SK-N-MC (cell line): ENCODE measurements around the gene ZNF740.

Experiments
- EZH2 ChIP-seq: fragments of 200-600 bp; sonication (generic); IDR thresholded peaks from one replicate; pipeline ENCODE4 v1.6.1; 2017; ENCODE audit warnings: antibody characterized with exemption
- FOXP2 ChIP-seq: optimal IDR thresholded peaks from 2 replicates; pipeline ENCODE3; 2011; ENCODE audit warnings: mild to moderate bottlenecking, moderate library complexity; ENCODE audit not compliant: insufficient read depth; ENCODE audit errors: extremely low read length, control extremely low read depth
- POLR2AphosphoS5 ChIP-seq: IDR thresholded peaks from 2 replicates; pipeline ENCODE4 v1.6.1; 2012; ENCODE audit warnings: mild to moderate bottlenecking, low read depth, low read length, borderline replicate concordance

DNA sequence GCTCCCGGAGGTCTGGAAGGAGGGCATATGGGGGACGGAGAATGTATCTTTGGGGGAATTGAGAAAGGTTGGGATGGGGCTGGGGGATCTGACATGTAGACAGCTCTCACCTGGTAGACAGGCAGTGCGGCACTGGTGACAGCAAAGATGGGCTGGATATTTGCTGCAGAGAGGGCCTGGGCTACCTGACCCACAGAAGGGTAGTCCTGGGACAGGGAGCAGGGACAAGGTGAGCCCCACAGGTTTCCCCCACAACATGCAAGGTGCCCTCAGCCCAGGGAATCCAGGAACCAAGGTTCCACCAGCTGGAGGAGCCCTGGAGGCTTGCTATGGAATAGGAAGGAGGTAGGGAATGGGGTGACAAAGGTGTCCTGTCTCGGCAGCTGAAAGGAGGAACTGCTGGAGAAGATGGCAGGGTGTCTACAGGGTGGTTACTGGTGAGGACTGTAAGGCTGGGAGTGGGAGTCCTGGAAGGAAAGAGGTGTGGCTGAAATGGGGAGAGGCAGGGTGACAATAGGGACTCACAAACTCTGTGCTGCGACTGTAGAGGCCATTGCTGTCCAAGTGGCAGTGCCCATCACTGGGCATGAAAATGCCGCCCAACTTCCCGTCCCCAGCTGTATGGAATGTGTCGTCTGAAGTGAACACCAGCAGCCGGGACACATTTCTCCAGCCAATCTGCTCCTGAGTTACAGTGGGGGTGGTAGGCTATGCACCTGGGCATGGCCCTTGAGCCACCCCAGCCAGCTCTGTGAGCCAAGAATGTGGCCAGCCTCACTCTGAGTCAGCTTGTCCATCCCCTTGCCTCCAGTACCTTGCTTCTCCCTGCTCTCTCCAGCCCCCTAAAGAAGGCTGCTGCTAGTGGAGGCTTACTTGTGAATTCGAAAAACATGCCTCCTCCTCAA is 15.2 kb downstream of the ZNF740 start:
- TF ChIP-seq EZH2 (no peak), POLR2AphosphoS5 (no peak), FOXP2 (no peak)
